HG03521 (cell line): ENCODE measurements around the gene RAB3C.
"Not testable (repeated sequence)": the region's sequence is repeated elsewhere in the genome, so short reads cannot be mapped to it uniquely, and the experiment has no call there.

Experiments
- ATAC-seq: cut with Tn5 transposase; IDR thresholded peaks from one replicate; pipeline ENCODE4 v1.9.1; 2021; ENCODE audit warnings: mild to moderate bottlenecking, moderate library complexity; ENCODE audit not compliant: unreplicated experiment

The RAB3C gene

DNA sequence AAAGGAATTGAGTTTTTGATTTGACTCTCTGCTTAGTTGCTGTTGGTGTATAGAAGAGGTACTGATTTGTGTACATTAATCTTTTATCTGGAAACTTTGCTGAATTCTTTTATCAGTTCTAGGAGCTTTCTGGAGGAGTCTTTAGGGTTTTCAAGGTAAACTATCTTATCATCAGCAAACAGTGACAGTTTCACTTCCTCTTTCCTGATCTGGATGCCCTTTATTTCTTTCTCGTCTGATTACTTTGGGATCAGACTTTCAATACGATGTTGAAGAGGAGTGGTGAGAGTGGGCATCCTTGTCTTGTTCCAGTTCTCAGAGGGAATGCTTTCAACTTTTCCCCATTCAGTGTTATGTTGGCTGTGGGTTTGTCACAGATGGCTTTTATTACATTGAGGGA is 17.7 kb downstream of the RAB3C start:
- ATAC-seq, result not testable (repeated sequence)

DNA sequence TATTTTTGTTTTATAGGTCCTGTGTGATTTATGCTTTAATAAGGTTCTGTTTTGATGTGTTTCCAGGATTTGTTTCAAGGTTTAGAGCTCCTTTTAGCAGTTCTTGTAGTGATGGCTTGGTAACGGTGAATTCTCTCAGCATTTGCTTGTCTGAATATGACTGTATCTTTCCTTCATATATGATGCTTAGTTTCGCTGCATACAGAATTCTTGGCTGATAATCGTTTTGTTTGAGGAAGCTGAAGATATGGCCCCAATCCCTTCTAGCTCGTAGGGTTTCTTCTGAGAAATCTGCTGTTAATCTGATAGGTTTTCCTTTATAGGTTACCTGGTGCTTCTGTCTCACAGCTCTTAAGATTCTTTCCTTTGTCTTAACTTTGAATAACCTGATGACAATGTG is 20.0 kb downstream of the RAB3C start:
- not testable (repeated sequence) for ATAC-seq

DNA sequence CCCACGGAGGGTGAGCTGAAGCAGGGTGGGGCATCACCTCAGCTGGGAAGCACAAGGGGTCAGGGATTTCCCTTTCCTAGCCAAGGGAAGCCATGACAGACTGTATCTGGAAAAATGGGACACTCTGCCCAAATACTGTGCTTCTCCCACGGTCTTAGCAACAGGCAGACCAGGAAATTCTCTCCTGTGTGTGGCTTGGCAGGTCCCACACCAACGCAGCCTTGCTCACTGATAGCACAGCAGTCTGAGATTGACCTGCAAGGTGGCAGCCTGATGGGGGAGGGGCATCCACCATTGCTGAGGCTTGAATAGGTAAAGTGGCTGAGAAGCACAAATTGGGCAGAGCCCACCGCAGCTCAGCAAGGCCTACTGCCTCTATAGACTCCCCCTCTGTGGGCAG is 23.2 kb downstream of the RAB3C start:
- no peak for ATAC-seq

GRCh38 chr5:58615972-58616371 is 33.1 kb downstream of the RAB3C start:
- no peak for ATAC-seq

DNA sequence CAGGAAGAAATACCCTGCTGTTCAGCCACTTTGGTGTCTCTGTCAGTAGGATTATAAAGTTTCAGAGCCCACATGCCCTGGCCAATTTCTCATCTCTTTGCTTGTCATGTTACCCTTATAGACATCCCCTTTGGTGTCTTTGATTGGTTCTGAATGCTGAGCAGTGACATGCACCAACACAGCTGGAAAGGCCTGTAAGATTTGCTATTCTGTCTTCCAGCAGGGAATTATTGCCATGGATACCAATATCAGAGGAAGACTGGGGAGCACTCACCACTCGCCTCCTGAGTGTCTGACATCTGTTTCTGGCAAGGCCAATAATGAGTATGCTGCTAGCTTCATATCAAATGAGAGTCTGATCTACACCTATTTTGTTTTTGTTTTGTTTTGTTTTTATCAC is 34.4 kb downstream of the RAB3C start:
- ATAC-seq, result no peak

- no peak for ATAC-seq
Measured at GRCh38 chr5:58620336-58620735, 37.5 kb downstream of the RAB3C start.

- ATAC-seq, result no peak
Measured at GRCh38 chr5:58622936-58623871, 40.3 kb downstream of the RAB3C start.

- no peak for ATAC-seq
Measured at GRCh38 chr5:58628626-58629025, 45.8 kb downstream of the RAB3C start.

- no peak for ATAC-seq
Measured at GRCh38 chr5:58629271-58630159, 46.6 kb downstream of the RAB3C start.

DNA sequence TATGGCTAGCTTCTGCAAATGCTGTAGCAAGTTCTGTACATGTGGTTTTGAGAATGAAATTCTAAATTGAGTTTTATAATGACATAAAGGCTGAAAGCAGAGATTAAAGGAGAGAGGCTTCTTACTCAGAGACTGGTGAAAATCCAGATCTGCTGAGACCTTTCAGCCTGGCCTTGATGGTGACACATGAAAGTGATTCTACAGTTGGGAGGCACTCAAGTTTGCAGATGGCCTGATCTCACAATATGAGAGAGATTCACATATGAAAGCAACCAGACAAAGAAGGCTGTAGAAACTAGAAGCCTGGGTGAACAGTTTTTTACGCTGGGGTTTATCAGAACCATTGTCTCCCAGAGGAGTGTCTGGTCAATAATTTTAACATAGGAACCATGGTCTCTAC is 49.0 kb downstream of the RAB3C start:
- ATAC-seq, result no peak

DNA sequence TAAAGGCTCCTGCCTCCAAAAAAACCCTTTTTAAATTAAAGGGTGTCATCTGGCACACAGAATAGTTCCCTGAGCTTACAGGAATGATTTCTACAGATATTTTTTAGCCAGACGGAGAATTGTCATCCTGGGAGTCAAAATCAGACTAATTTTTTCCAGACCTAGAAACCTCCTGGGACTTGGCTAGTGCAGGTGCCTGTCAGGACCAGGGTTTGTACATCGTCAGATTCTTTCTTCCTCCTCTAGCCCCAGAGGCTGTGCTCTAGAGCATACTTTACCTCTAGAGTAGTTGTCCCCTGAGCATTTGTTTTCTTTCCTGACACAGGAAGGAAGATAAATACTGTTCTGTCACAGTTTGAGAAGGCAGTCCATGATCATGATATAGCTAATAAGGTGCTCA is 52.5 kb downstream of the RAB3C start:
- no peak for ATAC-seq

DNA sequence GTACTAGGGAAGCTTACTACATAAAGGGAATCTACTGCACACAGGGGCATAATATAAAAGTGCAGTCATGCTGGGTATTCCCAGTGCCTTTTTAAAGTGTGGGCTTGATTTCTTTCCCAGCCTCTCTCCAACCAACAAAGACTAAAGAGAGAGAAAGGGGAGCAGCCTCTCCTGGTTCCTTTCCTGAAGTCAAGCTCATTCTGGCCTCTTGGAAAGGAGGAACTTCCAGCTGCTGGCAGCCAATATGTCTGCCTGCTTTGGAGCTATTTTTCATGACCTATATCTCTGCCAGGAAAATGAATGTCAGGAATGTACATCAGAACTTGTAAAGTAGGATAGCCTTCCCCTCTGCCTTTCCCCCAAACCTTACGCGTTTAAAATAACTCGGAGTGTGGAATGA is 57.1 kb downstream of the RAB3C start:
- ATAC-seq, result no peak

- no peak for ATAC-seq
Measured at GRCh38 chr5:58641533-58641932, 58.7 kb downstream of the RAB3C start.

- ATAC-seq, result no peak
Measured at GRCh38 chr5:58648846-58649245, 66.0 kb downstream of the RAB3C start.

DNA sequence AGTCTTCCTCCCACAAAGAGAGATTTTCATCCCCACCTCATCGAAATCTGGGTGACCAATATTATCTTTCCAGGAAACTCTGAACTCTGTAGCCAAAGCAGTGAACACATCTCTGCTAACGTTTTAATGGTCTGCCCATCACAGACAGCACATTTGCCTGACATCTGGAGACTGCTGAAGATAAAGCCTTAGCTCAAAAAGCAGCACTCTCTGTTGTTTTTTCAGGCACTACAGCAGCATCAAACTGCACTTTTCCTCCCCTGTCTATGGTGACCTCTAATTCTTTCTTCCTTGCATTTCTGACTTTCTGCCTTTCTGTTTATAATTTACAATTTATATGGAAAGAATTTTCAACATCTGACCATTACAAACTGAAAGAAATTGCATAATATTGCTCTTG is 66.8 kb downstream of the RAB3C start:
- ATAC-seq, result no peak

GRCh38 chr5:58653521-58653920 is 70.6 kb downstream of the RAB3C start:
- ATAC-seq, result no peak

DNA sequence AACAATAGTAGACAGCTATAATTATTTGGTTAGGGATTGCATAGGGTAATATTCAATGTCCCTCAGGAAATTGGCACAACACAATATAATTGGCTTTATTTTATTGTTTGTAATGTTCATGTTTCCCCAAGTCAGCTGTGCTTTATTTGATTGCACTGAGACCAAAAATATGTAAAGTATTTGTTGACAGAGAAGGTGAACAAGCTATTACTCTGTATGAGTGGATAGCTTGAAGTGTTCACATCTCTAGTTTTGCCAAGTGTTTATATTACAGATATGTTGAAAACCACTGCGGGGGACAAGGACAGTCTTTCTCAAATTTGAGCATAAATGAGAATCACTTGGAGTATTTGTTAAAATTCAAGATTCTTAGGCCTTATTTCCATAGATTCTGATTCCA is 83.3 kb downstream of the RAB3C start:
- no peak for ATAC-seq

DNA sequence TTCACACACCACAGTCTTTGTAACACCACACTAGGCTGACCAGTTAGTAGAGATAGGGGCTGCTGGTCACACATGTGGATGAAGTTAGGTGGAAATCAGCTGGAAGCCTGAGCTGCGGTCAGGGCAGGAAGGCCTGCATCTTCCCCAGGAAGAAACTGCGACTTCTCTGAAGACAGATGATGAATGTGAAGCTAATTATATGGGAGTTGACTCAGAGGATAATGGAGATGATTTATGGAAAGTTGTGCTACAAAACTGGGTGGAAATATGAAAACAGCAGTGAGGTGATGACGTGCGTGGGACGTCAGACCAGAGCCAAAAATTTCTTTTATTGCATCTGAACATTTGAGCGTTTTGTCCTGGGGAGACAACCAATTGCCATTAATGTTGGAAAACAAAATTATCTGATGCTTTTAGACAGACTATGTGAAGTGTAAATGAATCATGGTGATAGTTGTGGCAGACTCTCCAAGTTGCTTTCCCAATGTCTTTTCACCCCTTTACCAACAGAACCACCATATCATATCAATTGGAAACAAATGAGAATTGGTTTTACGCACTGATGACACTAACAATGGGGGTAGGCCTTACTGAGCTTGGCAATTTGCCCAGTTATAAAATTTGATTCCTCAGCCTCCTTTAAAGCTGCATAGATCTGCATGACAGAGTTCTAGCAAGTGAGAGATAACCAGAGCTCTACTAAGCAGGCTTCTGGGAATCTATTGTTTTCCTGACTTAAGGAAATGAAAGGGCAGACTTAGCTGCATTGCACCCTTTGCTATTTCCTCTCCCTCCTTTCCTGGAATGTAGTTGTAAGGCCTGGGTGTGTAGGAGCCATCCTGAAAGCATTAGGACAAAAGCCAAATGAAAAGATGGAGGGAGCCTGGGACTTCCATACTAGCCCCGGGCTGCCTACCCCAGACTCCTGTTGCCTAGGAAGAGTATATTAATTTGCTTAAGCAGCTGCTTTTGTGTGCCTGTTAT is 84.0 kb downstream of the RAB3C start:
- ATAC-seq, result no peak

- ATAC-seq, result no peak
Measured at GRCh38 chr5:58670582-58670981, 87.7 kb downstream of the RAB3C start.

DNA sequence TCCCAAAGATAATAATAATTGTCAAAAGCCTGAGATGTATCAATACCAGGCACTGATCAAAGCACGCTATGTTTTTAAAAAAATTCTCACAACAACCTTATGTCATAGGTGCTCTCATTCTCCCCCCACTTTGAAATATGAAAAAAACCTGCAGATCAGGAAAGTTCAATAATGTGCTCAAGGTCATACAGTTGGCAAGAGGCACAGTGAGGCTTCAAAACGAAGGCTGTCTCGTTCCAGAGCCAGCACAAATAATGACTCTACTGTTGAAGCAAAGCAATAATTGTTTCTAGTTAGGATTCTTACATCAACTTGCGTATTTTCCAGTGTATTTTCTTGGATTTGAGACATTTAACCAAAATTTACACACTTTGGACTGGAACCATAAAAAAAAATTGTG is 88.3 kb downstream of the RAB3C start:
- no peak for ATAC-seq

DNA sequence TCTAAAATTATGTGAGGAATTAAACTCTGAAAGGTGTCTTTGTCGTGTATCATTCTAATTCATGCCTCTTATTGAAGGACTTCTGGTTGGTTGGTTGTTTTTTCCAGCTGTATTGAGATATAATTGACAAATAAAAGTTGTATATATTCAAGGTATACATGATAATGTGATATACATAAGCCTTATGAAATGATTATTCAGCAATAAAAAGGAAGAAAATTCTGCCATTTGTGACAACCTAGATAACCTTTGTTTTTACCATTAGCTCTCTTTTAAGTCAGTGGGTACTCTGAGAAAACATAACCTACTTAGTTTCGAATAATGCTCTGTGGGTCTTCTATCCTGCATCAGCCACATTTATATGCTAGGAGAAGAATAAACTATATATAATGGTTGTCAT is 89.6 kb downstream of the RAB3C start:
- ATAC-seq, result no peak
